GM23338 (cell line): ENCODE data around the gene FBLN2. TPM values are rescaled to one million over a fixed set of nuclear protein-coding genes. Genes with fewer than 3 reads are reported as not detected.

Source experiments
- ATAC-seq: fragments of 200-7000 bp; cut with Tn5 transposase; 3 replicates; pipeline ENCODE4 v1.9.1; 2020
- DNase-seq: peaks from one replicate; pipeline ENCODE4 v3.0.0-alpha.2; 2015; ENCODE audit warnings: low spot score
- H2AFZ ChIP-seq: fragments of 200-600 bp; sonication (generic); 2 replicates; pipeline ENCODE4 v1.8.0; 2016; ENCODE audit warnings: antibody characterized with exemption, mild to moderate bottlenecking, moderate library complexity
- H3F3A ChIP-seq: fragments of 200-600 bp; sonication (generic); replicated peaks from 2 replicates; pipeline ENCODE4 v1.8.0; 2017; ENCODE audit warnings: antibody characterized with exemption, mixed run types, low read depth
- H3K27ac ChIP-seq: fragments of 200-600 bp; sonication (generic); 2 replicates; pipeline ENCODE4 v1.6.1; 2016; ENCODE audit warnings: low read depth
- H3K27me3 ChIP-seq: fragments of 200-600 bp; sonication (generic); 2 replicates; pipeline ENCODE4 v1.8.0; 2016; ENCODE audit warnings: mild to moderate bottlenecking, mixed run types, moderate library complexity; ENCODE audit not compliant: insufficient read depth
- H3K36me3 ChIP-seq: fragments of 200-600 bp; sonication (generic); 2 replicates; pipeline ENCODE4 v1.8.0; 2016; ENCODE audit warnings: mild to moderate bottlenecking; ENCODE audit not compliant: insufficient read depth
- H3K4me1 ChIP-seq: fragments of 200-600 bp; sonication (generic); 2 replicates; pipeline ENCODE4 v1.8.0; 2016; ENCODE audit warnings: mild to moderate bottlenecking, moderate library complexity; ENCODE audit not compliant: insufficient read depth
- H3K4me2 ChIP-seq: fragments of 200-600 bp; sonication (generic); 2 replicates; pipeline ENCODE4 v1.7.1; 2017; ENCODE audit warnings: mixed run types
- H3K4me3 ChIP-seq: fragments of 200-600 bp; sonication (generic); 2 replicates; pipeline ENCODE4 v1.6.1; 2016; ENCODE audit warnings: mixed run types
- H3K79me2 ChIP-seq: fragments of 200-600 bp; sonication (generic); replicated peaks from 2 replicates; pipeline ENCODE4 v1.8.0; 2017; ENCODE audit warnings: mild to moderate bottlenecking; ENCODE audit not compliant: insufficient read depth
- H3K9me2 ChIP-seq: fragments of 200-600 bp; sonication (generic); 2 replicates; pipeline ENCODE4 v1.8.0; 2017; ENCODE audit not compliant: insufficient read depth
- H4K20me1 ChIP-seq: fragments of 200-600 bp; sonication (generic); replicated peaks from 2 replicates; pipeline ENCODE4 v1.8.0; 2017; ENCODE audit warnings: mild to moderate bottlenecking; ENCODE audit not compliant: insufficient read depth
- H3K27ac Mint-ChIP-seq: 2 replicates; pipeline ENCODE4 v1.8.0; 2020; ENCODE audit warnings: inconsistent platforms, mild to moderate bottlenecking, moderate library complexity, mixed read lengths
- H3K27me3 Mint-ChIP-seq: 3 replicates; pipeline ENCODE4 v1.8.0; 2022; ENCODE audit warnings: low read depth, mild to moderate bottlenecking, moderate library complexity, mixed read lengths, inconsistent platforms; ENCODE audit not compliant: insufficient read depth, poor library complexity
- H3K36me3 Mint-ChIP-seq: 3 replicates; pipeline ENCODE4 v1.8.0; 2021; ENCODE audit warnings: low read depth, mild to moderate bottlenecking, inconsistent platforms, moderate library complexity, mixed read lengths
- H3K4me1 Mint-ChIP-seq: 3 replicates; pipeline ENCODE4 v1.8.0; 2020; ENCODE audit warnings: mild to moderate bottlenecking, inconsistent platforms, mixed read lengths
- H3K4me3 Mint-ChIP-seq: 3 replicates; pipeline ENCODE4 v1.8.0; 2021; ENCODE audit warnings: moderate library complexity, mild to moderate bottlenecking, inconsistent platforms, mixed read lengths
- H3K9me3 Mint-ChIP-seq: 3 replicates; pipeline ENCODE4 v1.8.0; 2020; ENCODE audit warnings: moderate library complexity, mild to moderate bottlenecking, inconsistent platforms, mixed read lengths
- CREB1 ChIP-seq: fragments of 250-450 bp; sonication (Bioruptor Pico); IDR thresholded peaks from 2 replicates; pipeline ENCODE4 v1.5.0; 2020; ENCODE audit warnings: low read depth, mild to moderate bottlenecking, moderate library complexity
- EZH2 ChIP-seq: fragments of 200-600 bp; sonication (generic); IDR thresholded peaks from one replicate; pipeline ENCODE4 v1.8.0; 2017; ENCODE audit warnings: antibody characterized with exemption, mild to moderate bottlenecking, low read depth; ENCODE audit not compliant: unreplicated experiment
- NANOG ChIP-seq: IDR thresholded peaks from 2 replicates; pipeline ENCODE4 v1.6.1; 2016; ENCODE audit warnings: antibody characterized with exemption, borderline replicate concordance
- STAT1 ChIP-seq: IDR thresholded peaks from one replicate; pipeline ENCODE4 v1.6.1; 2016; ENCODE audit warnings: antibody characterized with exemption; ENCODE audit not compliant: unreplicated experiment
- ZNF331 ChIP-seq: fragments of 250-450 bp; sonication (Bioruptor Pico); IDR thresholded peaks from 2 replicates; pipeline ENCODE4 v1.5.0; 2020; ENCODE audit warnings: low read depth, mild to moderate bottlenecking, moderate library complexity
- polyA plus RNA-seq: library from polyadenylated mRNA; unstranded; fragments of >200 nt; fragmentation: Nextera tagmentation; extraction: Ambion mirVana; gene quantifications from 2 replicates; pipeline ENCODE4 v1.2.1, GENCODE V29; 2016
- total RNA-seq: library from RNA; depleted of rRNA; stranded (reverse); fragments of >200 nt; shearing (Covaris generic); gene quantifications from 2 replicates; pipeline ENCODE4 v1.2.3, GENCODE V29; 2014
- TF ChIP-seq, protein P1 (sequence below): fragments of 250-450 bp; sonication (Bioruptor Pico); IDR thresholded peaks from 2 replicates; pipeline ENCODE4 v1.5.0; 2020; ENCODE audit warnings: mild to moderate bottlenecking, moderate library complexity
- TF ChIP-seq, protein P2 (sequence below), 2 experiments: fragments of 200-600 bp in 1 of 2; sonication (generic) in 1 of 2; conservative IDR thresholded peaks; 2 replicates each; pipeline versions ENCODE4 v1.5.1 to v1.6.1; 2016 to 2017; ENCODE audit warnings: antibody characterized with exemption in 2 of 2, low read depth in 2 of 2, mild to moderate bottlenecking in 2 of 2, moderate library complexity in 1 of 2

Gene FBLN2
- total and polyA plus RNA-seq, 2 experiments from 2014 or later, result 18.8 to 26.8 TPM

DNA sequence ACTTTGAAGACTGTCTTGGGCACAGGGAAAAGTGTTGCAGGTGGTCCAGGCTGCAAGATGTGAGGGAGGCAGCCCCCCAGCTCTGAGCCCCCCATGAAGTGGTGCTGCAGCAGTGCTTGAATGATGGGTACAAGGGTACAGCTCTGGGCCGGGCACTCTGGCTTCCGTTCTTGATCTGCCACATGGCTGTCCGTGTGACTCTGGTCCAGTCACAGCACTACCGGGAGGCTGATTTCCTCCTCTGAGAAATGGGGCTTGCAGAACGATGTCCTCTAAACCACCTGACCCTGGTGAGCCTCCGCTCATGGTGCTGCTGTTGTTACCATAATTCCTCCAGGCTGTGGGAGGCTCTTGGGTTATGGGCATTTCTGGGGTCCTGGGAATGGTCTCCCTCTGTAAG, 75.1 kb downstream of the FBLN2 start (continued):
- TF ChIP-seq, protein P1, sequence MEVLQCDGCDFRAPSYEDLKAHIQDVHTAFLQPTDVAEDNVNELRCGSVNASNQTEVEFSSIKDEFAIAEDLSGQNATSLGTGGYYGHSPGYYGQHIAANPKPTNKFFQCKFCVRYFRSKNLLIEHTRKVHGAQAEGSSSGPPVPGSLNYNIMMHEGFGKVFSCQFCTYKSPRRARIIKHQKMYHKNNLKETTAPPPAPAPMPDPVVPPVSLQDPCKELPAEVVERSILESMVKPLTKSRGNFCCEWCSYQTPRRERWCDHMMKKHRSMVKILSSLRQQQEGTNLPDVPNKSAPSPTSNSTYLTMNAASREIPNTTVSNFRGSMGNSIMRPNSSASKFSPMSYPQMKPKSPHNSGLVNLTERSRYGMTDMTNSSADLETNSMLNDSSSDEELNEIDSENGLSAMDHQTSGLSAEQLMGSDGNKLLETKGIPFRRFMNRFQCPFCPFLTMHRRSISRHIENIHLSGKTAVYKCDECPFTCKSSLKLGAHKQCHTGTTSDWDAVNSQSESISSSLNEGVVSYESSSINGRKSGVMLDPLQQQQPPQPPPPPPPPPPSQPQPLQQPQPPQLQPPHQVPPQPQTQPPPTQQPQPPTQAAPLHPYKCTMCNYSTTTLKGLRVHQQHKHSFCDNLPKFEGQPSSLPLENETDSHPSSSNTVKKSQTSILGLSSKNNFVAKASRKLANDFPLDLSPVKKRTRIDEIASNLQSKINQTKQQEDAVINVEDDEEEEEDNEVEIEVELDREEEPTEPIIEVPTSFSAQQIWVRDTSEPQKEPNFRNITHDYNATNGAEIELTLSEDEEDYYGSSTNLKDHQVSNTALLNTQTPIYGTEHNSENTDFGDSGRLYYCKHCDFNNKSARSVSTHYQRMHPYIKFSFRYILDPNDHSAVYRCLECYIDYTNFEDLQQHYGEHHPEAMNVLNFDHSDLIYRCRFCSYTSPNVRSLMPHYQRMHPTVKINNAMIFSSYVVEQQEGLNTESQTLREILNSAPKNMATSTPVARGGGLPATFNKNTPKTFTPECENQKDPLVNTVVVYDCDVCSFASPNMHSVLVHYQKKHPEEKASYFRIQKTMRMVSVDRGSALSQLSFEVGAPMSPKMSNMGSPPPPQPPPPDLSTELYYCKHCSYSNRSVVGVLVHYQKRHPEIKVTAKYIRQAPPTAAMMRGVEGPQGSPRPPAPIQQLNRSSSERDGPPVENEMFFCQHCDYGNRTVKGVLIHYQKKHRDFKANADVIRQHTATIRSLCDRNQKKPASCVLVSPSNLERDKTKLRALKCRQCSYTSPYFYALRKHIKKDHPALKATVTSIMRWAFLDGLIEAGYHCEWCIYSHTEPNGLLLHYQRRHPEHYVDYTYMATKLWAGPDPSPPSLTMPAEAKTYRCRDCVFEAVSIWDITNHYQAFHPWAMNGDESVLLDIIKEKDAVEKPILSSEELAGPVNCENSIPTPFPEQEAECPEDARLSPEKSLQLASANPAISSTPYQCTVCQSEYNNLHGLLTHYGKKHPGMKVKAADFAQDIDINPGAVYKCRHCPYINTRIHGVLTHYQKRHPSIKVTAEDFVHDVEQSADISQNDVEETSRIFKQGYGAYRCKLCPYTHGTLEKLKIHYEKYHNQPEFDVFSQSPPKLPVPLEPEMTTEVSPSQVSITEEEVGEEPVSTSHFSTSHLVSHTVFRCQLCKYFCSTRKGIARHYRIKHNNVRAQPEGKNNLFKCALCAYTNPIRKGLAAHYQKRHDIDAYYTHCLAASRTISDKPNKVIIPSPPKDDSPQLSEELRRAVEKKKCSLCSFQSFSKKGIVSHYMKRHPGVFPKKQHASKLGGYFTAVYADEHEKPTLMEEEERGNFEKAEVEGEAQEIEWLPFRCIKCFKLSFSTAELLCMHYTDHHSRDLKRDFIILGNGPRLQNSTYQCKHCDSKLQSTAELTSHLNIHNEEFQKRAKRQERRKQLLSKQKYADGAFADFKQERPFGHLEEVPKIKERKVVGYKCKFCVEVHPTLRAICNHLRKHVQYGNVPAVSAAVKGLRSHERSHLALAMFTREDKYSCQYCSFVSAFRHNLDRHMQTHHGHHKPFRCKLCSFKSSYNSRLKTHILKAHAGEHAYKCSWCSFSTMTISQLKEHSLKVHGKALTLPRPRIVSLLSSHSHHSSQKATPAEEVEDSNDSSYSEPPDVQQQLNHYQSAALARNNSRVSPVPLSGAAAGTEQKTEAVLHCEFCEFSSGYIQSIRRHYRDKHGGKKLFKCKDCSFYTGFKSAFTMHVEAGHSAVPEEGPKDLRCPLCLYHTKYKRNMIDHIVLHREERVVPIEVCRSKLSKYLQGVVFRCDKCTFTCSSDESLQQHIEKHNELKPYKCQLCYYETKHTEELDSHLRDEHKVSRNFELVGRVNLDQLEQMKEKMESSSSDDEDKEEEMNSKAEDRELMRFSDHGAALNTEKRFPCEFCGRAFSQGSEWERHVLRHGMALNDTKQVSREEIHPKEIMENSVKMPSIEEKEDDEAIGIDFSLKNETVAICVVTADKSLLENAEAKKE (CRISPR knock-in tag), result no peak
- TF ChIP-seq ZNF331 (CRISPR knock-in tag), result no peak
- no peak for TF ChIP-seq EZH2
- TF ChIP-seq NANOG, result no peak

DNA sequence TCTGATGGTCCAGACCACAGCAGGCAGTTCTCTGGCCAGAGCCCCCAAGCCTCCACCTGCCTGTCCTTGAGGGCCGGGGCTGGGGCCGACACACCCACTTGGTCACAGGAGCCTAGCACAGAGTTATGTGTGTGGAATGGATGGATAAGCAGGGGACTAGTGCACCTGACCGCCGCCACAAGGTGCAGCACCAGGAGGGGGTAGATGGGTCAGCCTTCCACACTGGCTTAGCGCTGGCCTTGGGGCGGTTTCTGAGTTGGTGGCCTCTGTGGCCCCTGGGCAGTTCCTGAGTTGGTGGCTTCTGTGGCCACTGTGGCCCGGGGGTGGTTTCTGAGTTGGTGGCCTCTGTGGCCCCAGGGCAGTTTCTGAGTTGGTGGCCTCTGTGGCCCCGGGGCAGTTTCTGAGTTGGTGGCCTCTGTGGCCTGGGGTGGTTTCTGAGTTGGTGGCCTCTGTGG, 75.8 kb downstream of the FBLN2 start:
- peaks cover 11% of the 10 kb centered on the region for H3K27me3 Mint-ChIP-seq
- H3F3A ChIP-seq, result no peaks in the 10 kb centered on the region
- H3K4me3 Mint-ChIP-seq, result no peak overlapping the region
- H3K4me3 ChIP-seq, result no peak overlapping the region
- no peaks in the 10 kb centered on the region for H3K79me2 ChIP-seq
- no peaks in the 10 kb centered on the region; the same call in 2 of the 3 replicates for H3K9me3 Mint-ChIP-seq
- H3K36me3 ChIP-seq, result no peaks in the 10 kb centered on the region
- DNase-seq, result no peak
- ATAC-seq, result no peak
- H3K4me2 ChIP-seq, result no peak overlapping the region
- H3K4me1 ChIP-seq, result no peaks in the 10 kb centered on the region
- H3K9me2 ChIP-seq, result no peaks in the 10 kb centered on the region
- H3K27ac Mint-ChIP-seq, result no peak overlapping the region
- no peak overlapping the region for H2AFZ ChIP-seq
- peaks cover 2% of the 10 kb centered on the region; the same call in 1 of the 3 replicates for H3K4me1 Mint-ChIP-seq
- no peaks in the 10 kb centered on the region for H3K27me3 ChIP-seq
- H3K36me3 Mint-ChIP-seq, result no peaks in the 10 kb centered on the region; the same call in 2 of the 3 replicates
- no peak overlapping the region for H3K27ac ChIP-seq
- no peaks in the 10 kb centered on the region for H4K20me1 ChIP-seq
- TF ChIP-seq CREB1 (CRISPR knock-in tag) (no peak), STAT1 (no peak)
- TF ChIP-seq, protein P1 (CRISPR knock-in tag), result no peak
- TF ChIP-seq, protein P2, sequence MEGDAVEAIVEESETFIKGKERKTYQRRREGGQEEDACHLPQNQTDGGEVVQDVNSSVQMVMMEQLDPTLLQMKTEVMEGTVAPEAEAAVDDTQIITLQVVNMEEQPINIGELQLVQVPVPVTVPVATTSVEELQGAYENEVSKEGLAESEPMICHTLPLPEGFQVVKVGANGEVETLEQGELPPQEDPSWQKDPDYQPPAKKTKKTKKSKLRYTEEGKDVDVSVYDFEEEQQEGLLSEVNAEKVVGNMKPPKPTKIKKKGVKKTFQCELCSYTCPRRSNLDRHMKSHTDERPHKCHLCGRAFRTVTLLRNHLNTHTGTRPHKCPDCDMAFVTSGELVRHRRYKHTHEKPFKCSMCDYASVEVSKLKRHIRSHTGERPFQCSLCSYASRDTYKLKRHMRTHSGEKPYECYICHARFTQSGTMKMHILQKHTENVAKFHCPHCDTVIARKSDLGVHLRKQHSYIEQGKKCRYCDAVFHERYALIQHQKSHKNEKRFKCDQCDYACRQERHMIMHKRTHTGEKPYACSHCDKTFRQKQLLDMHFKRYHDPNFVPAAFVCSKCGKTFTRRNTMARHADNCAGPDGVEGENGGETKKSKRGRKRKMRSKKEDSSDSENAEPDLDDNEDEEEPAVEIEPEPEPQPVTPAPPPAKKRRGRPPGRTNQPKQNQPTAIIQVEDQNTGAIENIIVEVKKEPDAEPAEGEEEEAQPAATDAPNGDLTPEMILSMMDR (conservative IDR thresholded peaks at IDR 0.05; ENCODE audit: low read depth in 2 of 2), result no peak
